Uterus (tissue), 2 donors: Measurements from ENCODE around the gene LOXL1.

ENCODE experiments used
- CTCF ChIP-seq, 4 experiments: fragments of 200-600 bp in 2 of 4; fragments of 450-650 bp in 2 of 4; sonication (generic) in 2 of 4; IDR thresholded peaks; one replicate each; pipeline ENCODE4 v1.5.1; 2016 to 2019; ENCODE audit warnings: antibody characterized with exemption in 4 of 4, mild to moderate bottlenecking in 2 of 4, moderate library complexity in 1 of 4
- POLR2A ChIP-seq, 2 donors: fragments of 450-650 bp; IDR thresholded peaks; one replicate each; pipeline ENCODE4 v1.6.1; 2016; ENCODE audit warnings: antibody characterized with exemption in 2 of 2, mild to moderate bottlenecking in 1 of 2, moderate library complexity in 1 of 2

DNA sequence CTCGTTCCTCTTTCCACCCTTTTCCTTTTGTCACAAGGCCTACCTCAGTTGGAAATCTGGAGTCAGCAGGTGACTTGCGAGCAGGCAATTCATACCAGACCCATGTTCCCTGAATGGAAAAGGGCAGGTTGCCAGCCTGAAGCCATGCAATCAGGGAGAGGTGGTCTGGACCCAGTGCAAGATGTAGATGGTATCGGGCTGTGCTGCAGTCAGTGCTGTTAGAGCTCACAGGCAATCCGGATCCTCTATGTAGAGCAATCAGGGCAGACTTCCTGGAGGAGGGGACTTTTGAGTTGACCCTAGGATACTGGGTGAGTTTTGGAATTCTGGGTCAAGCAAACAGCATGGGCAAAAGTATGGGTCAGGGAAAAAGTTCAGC is 18.9 kb downstream of the LOXL1 start:
- no peak for TF ChIP-seq CTCF (IDR thresholded peaks at IDR 0.05)
- no peak for TF ChIP-seq POLR2A (IDR thresholded peaks at IDR 0.05)
